Subcutaneous abdominal adipose tissue (tissue), 5 donors: ENCODE results near the gene SIAE.
A peak's percentile ranks its signal among the peaks of the same experiment; 100 is the strongest.

Experiments
- H3K27ac ChIP-seq: one replicate; pipeline ENCODE4 v1.7.0; 2013; ENCODE audit warnings: low read depth, mild to moderate bottlenecking, inconsistent platforms, low read length, moderate library complexity
- H3K27me3 ChIP-seq, 5 donors: one replicate each; pipeline ENCODE4 v1.7.0; 2013; ENCODE audit warnings: low read length in 5 of 5, inconsistent platforms in 1 of 5; ENCODE audit not compliant: control insufficient read depth in 5 of 5, insufficient read depth in 4 of 5
- H3K36me3 ChIP-seq, 5 donors: one replicate each; pipeline ENCODE4 v1.7.0; 2013; ENCODE audit warnings: low read length in 5 of 5; ENCODE audit not compliant: control insufficient read depth in 5 of 5, insufficient read depth in 5 of 5
- H3K4me1 ChIP-seq, 5 donors: one replicate each; pipeline ENCODE4 v1.7.0; 2013; ENCODE audit warnings: low read length in 5 of 5, mild to moderate bottlenecking in 3 of 5, moderate library complexity in 1 of 5; ENCODE audit not compliant: control insufficient read depth in 5 of 5, insufficient read depth in 5 of 5
- H3K4me3 ChIP-seq, 5 donors: one replicate each; pipeline ENCODE4 v1.7.0; 2013; ENCODE audit warnings: low read length in 5 of 5, low read depth in 1 of 5
- H3K9ac ChIP-seq, 5 donors: one replicate each; pipeline ENCODE4 v1.7.0; 2013; ENCODE audit warnings: low read length in 5 of 5, mild to moderate bottlenecking in 4 of 5, moderate library complexity in 3 of 5
- H3K9me3 ChIP-seq, 5 donors: one replicate each; pipeline ENCODE4 v1.7.0; 2013; ENCODE audit warnings: low read length in 5 of 5; ENCODE audit not compliant: control insufficient read depth in 5 of 5
- donor health status: healthy.
- donor health status: healthy.
- donor health status: healthy.
- donor health status: healthy.
- donor health status: healthy.

Gene SIAE

GRCh38 chr11:124635932-124636331, 37.6 kb downstream of the SIAE start:
- no peak overlapping the region for H3K9ac ChIP-seq
- no peaks in the 10 kb centered on the region for H3K27me3 ChIP-seq
- peaks cover 48 to 88% (median 75%) of the 10 kb centered on the region in 5 donors for H3K36me3 ChIP-seq
- no peak overlapping the region for H3K27ac ChIP-seq
- no peak overlapping the region for H3K4me3 ChIP-seq
- no peaks in the 10 kb centered on the region for H3K9me3 ChIP-seq
- no peaks in the 10 kb centered on the region for H3K4me1 ChIP-seq

GRCh38 chr11:124633355-124633754, 40.2 kb downstream of the SIAE start:
- Histone ChIP-seq H3K9ac (no peak overlapping the region), H3K27me3 (no peaks in the 10 kb centered on the region), H3K36me3 (peaks cover 52 to 90% (median 78%) of the 10 kb centered on the region in 5 donors), H3K4me3 (no peak overlapping the region), H3K4me1 (no peaks in the 10 kb centered on the region), H3K27ac (no peak overlapping the region), H3K9me3 (no peaks in the 10 kb centered on the region)

GRCh38 chr11:124629961-124630360, 43.6 kb downstream of the SIAE start:
- H3K9me3 ChIP-seq, result no peaks in the 10 kb centered on the region
- no peak overlapping the region for H3K27ac ChIP-seq
- no peaks in the 10 kb centered on the region for H3K27me3 ChIP-seq
- H3K4me3 ChIP-seq, result no peak overlapping the region
- H3K9ac ChIP-seq, result no peak overlapping the region
- H3K4me1 ChIP-seq, result peaks cover 0 to 5% (median 0%) of the 10 kb centered on the region in 5 donors
- H3K36me3 ChIP-seq, result peaks cover 52 to 86% (median 69%) of the 10 kb centered on the region in 5 donors

- peaks cover 36 to 66% (median 56%) of the 10 kb centered on the region in 5 donors for H3K36me3 ChIP-seq
- H3K27ac ChIP-seq, result no peak overlapping the region
Measured at GRCh38 chr11:124627546-124627945, 46.0 kb downstream of the SIAE start.

GRCh38 chr11:124625504-124626168, 47.9 kb downstream of the SIAE start:
- Histone ChIP-seq H3K36me3 (peaks cover 24 to 47% (median 37%) of the 10 kb centered on the region in 5 donors), H3K27me3 (no peaks in the 10 kb centered on the region), H3K4me1 (peaks cover 3 to 28% (median 20%) of the 10 kb centered on the region in 5 donors), H3K27ac (no peak overlapping the region), H3K9me3 (no peaks in the 10 kb centered on the region), H3K9ac (no peak overlapping the region), H3K4me3 (no peak overlapping the region)

More at GRCh38 chr11:124627546-124627945, 46.0 kb downstream of the SIAE start:
- H3K4me1 ChIP-seq, result peaks cover 3 to 22% (median 14%) of the 10 kb centered on the region in 5 donors
- H3K9ac ChIP-seq, result no peak overlapping the region
- H3K9me3 ChIP-seq, result no peaks in the 10 kb centered on the region
- H3K4me3 ChIP-seq, result no peak overlapping the region
- no peaks in the 10 kb centered on the region for H3K27me3 ChIP-seq

GRCh38 chr11:124623861-124624525, 49.5 kb downstream of the SIAE start:
- peak overlapping the region; percentile 87 to 99 (median 98) for H3K9ac ChIP-seq
- H3K27me3 ChIP-seq, result peaks cover 0 to 5% (median 4%) of the 10 kb centered on the region in 5 donors
- H3K4me1 ChIP-seq, result peaks cover 3 to 28% (median 20%) of the 10 kb centered on the region in 5 donors
- H3K4me3 ChIP-seq, result peak overlapping the region; percentile 88 to 97 (median 93)
- peaks cover 17 to 38% (median 30%) of the 10 kb centered on the region in 5 donors for H3K36me3 ChIP-seq
- peak overlapping the region; percentile 97 for H3K27ac ChIP-seq
- no peaks in the 10 kb centered on the region for H3K9me3 ChIP-seq

- H3K27me3 ChIP-seq, result peaks cover 0 to 10% (median 4%) of the 10 kb centered on the region in 5 donors
- peak within 1 kb of the TSS; percentile 97 for H3K27ac ChIP-seq
- peak within 1 kb of the TSS; percentile 88 to 97 (median 93) for H3K4me3 ChIP-seq
- peaks cover 17 to 29% (median 28%) of the 10 kb centered on the region in 5 donors for H3K36me3 ChIP-seq
- no peaks in the 10 kb centered on the region for H3K9me3 ChIP-seq
- peak within 1 kb of the TSS; percentile 87 to 99 (median 98) for H3K9ac ChIP-seq
- H3K4me1 ChIP-seq, result peaks cover 3 to 28% (median 20%) of the 10 kb centered on the region in 5 donors
Measured at GRCh38 chr11:124622531-124623451, 50.7 kb downstream of the SIAE start, which contains the start of gene TBRG1. TBRG1 (plus strand) TSS chr11:124622864; CDS start chr11:124623084, 220 bp downstream.

GRCh38 chr11:124618863-124619262, 54.7 kb downstream of the SIAE start:
- Histone ChIP-seq H3K9me3 (no peaks in the 10 kb centered on the region), H3K36me3 (no peaks in the 10 kb centered on the region), H3K27me3 (peaks cover 0 to 13% (median 4%) of the 10 kb centered on the region in 5 donors), H3K27ac (no peak overlapping the region), H3K4me1 (peaks cover 1 to 15% (median 13%) of the 10 kb centered on the region in 5 donors), H3K9ac (no peak overlapping the region), H3K4me3 (no peak overlapping the region)

- no peaks in the 10 kb centered on the region for H3K36me3 ChIP-seq
- no peak overlapping the region for H3K4me3 ChIP-seq
- H3K27me3 ChIP-seq, result peaks cover 0 to 10% (median 2%) of the 10 kb centered on the region in 5 donors
- H3K9ac ChIP-seq, result no peak overlapping the region
- no peak overlapping the region for H3K27ac ChIP-seq
- no peaks in the 10 kb centered on the region for H3K9me3 ChIP-seq
- no peaks in the 10 kb centered on the region for H3K4me1 ChIP-seq
Measured at GRCh38 chr11:124612567-124613246, 60.8 kb downstream of the SIAE start.
